HG03571 (cell line): ENCODE measurements around the gene ZXDC.

Experiments used
- ATAC-seq: cut with Tn5 transposase; IDR thresholded peaks from one replicate; pipeline ENCODE4 v1.9.1; 2021; ENCODE audit not compliant: unreplicated experiment

Gene ZXDC

GRCh38 chr3:126475413-126476114 is at the start of gene ZXDC:
ZXDC (minus strand) TSS chr3:126475891; CDS start chr3:126475865, 26 bp downstream.
- ATAC-seq, result peak; percentile 74

DNA sequence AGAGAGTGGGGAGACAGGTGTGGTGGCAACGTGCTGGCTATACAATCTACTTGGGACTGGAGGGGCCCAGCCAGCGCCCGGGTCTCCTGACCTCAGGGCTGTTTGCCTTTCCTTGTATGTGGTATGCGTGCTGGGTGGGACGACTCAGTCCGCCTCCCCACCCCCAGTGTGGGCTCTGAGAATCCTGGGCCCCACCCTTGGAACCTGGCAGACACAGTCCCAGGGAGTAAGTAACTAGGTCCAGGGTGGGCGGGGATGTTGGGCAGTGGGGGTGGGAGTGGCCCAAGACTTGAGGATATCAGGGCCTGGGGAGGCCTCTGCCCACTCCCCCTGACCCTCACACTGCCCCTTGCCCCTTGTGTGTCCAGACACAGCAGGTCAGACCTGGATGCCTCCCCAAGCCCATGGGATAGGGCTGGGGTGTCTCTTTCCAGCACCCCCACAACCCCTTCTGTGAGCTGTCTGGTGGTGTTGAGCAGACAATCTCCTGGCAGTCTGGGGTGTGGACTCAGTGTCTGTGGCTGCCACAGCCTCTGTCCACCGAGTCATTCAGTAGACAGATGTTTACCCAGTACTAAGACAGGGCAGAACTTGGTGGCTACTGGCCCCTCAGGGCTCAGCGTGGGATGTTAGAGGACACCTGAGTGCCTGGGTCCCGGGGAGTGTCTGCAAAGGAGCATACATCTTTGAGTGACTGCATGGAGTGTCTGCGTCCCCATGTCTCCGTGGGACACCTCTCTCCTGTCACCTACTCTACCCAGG is 49.6 kb upstream of the ZXDC start:
- no peak for ATAC-seq

- ATAC-seq, result no peak
Measured at GRCh38 chr3:126524429-126524988, 48.8 kb upstream of the ZXDC start.

DNA sequence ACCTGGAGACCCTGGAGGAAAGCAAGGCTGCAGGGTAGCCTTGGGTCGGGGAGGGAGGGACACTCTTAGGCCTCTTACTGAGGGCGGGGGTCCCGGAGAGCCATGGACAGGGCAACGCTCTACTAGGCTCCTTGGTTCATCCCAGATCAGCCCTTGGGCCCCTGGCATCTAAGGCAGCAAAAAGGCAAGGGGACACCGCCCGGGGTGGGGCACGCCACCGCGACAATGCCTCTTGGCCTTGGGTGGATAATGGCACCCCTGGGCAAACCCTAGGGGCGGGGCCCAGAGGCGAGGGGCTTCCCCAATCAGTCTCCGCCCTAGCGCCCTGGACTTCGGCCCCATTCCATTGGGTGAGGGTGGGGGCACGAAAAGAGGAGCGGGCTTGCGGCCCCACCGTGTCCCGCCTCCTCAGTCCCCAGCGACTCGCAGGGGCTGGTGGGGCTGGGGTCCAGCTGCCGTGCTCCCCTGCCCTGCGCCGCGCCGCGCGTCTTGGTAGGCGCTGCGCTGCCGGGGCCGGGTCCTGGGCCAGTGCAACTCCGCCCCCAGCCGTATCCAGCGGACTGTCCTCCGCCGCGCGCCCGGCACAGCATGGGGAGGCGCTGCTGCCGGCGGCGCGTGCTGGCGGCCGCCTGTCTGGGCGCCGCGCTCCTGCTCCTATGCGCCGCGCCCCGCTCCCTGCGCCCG is 48.2 kb upstream of the ZXDC start, which contains the start of gene CHST13:
TSS of gene CHST13 (plus strand) at position 411 of the 684 bp plus-strand sequence. CDS start at position 589, 178 bp downstream.
- ATAC-seq, result no peak

- no peak for ATAC-seq
Measured at GRCh38 chr3:126522363-126522788, 46.7 kb upstream of the ZXDC start.

- no peak for ATAC-seq
Measured at GRCh38 chr3:126521122-126521891, 45.6 kb upstream of the ZXDC start.

DNA sequence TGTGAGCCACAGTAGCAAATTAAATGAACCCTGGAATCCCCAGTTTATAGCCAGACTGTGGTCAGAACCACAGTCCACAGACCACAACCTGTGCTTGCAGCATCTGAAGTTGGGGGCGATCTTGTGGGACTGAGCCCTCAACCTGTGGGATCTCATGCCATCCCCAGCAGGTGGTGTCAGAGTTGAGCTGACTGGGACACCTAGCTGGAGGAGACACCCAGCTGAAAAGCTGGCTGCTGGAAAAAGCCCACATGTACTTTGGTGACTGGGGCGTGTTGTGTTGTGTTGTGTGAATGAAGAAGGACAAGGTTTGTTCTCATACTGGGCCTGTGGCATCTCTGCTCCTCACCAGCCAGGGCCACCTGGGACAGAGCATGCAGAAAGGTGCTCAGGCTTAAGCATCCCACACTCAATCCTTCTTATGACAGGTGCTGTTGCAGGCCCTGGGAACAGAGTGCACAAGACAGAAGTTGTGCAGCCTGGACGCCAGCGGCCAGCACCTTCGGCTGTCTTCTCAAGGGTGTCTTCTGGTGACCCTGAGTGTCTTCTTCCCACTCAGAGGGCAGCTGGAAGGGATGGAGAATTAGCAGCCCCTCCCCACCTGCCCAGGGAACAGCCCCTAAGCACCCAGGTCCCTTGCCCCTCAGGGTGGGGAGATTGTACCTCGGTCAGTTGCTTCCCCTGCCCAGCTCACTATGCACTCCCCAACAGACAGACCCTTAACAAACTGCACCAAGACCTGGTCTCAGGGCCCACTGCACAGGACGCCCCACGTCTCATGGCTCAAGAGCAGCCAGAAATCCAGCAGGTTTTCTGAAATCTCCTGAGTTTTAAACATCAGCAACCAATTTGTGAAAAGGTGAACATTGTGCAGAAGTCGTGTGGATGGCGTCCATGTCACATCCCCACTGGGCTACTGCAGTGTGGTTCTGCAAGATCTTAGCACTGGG is 44.1 kb upstream of the ZXDC start:
- no peak for ATAC-seq

- ATAC-seq, result no peak
Measured at GRCh38 chr3:126518779-126519177, 43.1 kb upstream of the ZXDC start.

- ATAC-seq, result no peak
Measured at GRCh38 chr3:126517986-126518778, 42.5 kb upstream of the ZXDC start.

- no peak for ATAC-seq
Measured at GRCh38 chr3:126517291-126517951, 41.7 kb upstream of the ZXDC start, which contains the start of gene UROC1. UROC1 (minus strand) TSS chr3:126517773; CDS start chr3:126517719, 54 bp downstream.

GRCh38 chr3:126516936-126517290 is 41.2 kb upstream of the ZXDC start:
- ATAC-seq, result no peak

DNA sequence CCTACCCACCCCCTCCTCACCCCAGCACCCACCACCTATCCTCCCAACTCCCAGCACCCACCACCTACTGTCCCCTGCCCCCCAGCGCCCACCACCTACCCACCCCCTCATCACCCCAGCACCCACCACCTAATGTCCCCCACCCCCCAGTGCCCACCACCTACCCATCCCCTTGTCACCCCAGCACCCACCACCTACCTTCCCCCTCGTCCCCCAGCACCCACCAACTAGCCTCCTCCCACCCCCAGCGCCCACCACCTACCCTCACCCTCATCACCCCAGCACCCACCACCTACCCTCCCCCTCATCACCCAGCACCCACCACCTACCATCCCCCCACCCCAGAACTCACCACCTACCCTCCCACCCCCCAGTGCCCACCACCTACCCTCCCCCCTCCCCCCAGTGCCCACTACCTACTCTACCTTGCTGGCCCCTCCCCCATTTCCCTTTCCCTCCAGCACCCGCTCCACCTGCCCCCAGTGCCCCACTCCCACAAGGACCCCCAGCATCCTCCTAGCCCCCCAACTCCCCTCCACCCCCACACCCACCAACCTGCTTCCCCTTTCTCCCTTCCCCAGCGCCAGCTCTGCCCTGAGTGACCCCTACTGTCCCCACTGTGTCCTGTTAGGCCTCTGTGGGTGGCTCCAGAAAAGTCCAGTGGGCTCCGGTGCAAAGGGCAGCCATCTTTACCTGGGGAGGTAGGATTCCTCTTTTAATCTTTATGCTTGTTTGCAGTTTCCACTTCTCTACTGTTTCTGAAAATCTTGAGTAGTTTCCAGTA is 40.7 kb upstream of the ZXDC start:
- ATAC-seq, result no peak

DNA sequence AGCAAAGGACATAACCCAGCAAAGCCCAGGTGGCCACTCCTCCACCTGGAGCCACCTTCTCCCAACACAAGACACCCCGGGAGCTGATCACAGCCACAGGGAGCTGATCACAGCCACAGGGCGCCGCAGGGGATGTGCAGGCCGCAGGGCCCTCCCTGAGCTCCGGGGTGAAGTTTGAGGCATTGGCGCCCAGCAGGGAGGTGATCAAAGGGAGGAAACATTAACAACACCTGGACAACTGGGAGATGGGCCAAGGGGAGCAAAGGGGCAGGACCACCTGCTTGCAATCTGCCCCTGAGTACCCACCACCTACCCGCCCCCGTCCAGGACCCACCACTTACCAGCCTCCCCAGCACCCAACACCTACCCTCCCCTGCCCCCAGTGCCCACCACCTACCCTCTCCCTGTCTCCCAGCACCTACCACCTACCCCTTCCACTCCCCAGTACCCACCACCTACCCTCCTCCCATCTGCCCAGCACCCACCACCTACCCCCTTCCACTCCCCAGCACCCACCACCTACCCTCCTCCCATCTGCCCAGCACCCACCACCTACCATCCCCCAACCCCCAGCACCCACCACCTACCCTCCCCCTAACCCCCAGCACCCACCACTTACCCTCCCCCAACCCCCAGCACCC is 39.5 kb upstream of the ZXDC start:
- ATAC-seq, result no peak

DNA sequence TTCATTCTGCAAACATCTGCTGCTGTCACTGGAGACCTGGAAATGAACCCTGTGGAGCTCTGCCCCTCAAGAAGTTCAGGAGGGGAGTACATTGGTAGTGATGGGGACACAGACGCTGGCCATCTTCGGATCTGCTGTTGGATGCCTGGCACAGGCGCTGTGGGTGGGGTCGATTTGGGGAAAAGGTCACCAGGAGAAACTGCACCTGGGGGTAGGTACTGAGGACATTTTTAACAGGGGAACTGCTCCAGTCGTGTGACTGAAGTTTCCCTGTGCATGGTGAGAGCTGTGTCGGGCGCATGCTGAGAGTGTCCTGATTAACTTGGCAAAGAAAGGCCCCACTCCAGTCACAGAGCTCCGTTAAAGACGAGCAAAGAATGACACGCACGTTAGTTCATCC is 38.5 kb upstream of the ZXDC start:
- ATAC-seq, result no peak

- ATAC-seq, result no peak
Measured at GRCh38 chr3:126512916-126513650, 37.4 kb upstream of the ZXDC start.

GRCh38 chr3:126512026-126512425 is 36.3 kb upstream of the ZXDC start:
- no peak for ATAC-seq
